Subcutaneous abdominal adipose tissue (tissue), 5 donors: ENCODE results near the gene TMEM59.
"Not testable (repeated sequence)": the region's sequence is repeated elsewhere in the genome, so short reads cannot be mapped to it uniquely, and the experiment has no call there.

Experiments
- H3K27ac ChIP-seq: one replicate; pipeline ENCODE4 v1.7.0; 2013; ENCODE audit warnings: low read depth, mild to moderate bottlenecking, inconsistent platforms, low read length, moderate library complexity
- H3K27me3 ChIP-seq, 5 donors: one replicate each; pipeline ENCODE4 v1.7.0; 2013; ENCODE audit warnings: low read length in 5 of 5, inconsistent platforms in 1 of 5; ENCODE audit not compliant: control insufficient read depth in 5 of 5, insufficient read depth in 4 of 5
- H3K36me3 ChIP-seq, 5 donors: one replicate each; pipeline ENCODE4 v1.7.0; 2013; ENCODE audit warnings: low read length in 5 of 5; ENCODE audit not compliant: control insufficient read depth in 5 of 5, insufficient read depth in 5 of 5
- H3K4me1 ChIP-seq, 5 donors: one replicate each; pipeline ENCODE4 v1.7.0; 2013; ENCODE audit warnings: low read length in 5 of 5, mild to moderate bottlenecking in 3 of 5, moderate library complexity in 1 of 5; ENCODE audit not compliant: control insufficient read depth in 5 of 5, insufficient read depth in 5 of 5
- H3K4me3 ChIP-seq, 5 donors: one replicate each; pipeline ENCODE4 v1.7.0; 2013; ENCODE audit warnings: low read length in 5 of 5, low read depth in 1 of 5
- H3K9ac ChIP-seq, 5 donors: one replicate each; pipeline ENCODE4 v1.7.0; 2013; ENCODE audit warnings: low read length in 5 of 5, mild to moderate bottlenecking in 4 of 5, moderate library complexity in 3 of 5
- H3K9me3 ChIP-seq, 5 donors: one replicate each; pipeline ENCODE4 v1.7.0; 2013; ENCODE audit warnings: low read length in 5 of 5; ENCODE audit not compliant: control insufficient read depth in 5 of 5
- donor health status: healthy.
- donor health status: healthy.
- donor health status: healthy.
- donor health status: healthy.
- donor health status: healthy.

TMEM59 gene

DNA sequence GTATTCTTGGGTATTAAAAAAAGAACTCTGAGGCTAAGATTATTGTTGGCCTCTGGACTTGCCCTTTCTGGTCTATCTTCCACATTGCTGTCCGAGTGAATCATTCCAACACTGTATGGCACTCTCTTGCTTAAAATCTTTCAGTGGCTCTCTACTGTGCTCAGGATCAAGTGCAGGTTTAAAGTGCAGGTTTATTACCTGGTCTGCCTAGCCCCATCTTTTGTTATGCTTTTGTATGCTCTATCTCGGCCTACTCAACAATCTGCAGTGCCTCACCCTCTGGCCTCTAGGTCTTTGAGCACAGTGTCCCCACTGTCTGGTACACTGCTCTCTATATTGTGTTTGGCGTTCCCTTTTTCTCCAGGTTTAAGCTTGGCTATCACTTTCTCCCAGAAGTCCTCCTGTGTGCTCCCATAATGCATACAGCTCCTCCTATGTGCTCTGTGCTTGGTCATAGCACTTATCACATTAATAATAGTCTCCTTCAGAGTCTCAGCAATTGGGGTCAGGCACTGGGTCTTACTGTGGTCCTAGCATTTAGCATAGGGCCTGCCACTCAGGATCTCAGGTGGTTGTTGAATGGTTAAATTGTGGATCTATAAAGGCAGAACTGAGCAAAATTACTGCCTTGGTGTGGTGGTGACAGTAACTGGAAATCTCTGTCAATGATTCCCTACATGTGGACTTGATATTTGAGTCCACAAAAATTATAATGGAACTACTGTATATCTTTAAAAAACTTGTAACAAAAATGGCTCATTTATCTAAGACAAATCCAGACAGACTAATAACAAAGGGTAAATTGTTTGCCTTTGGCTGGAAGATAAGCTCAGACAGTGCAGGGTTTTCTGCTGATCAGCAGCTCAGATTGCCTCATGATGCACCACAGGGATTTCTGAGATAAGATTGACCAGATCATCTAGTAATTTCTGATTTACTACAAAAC is 24.4 kb downstream of the TMEM59 start:
- no peaks in the 10 kb centered on the region for H3K4me1 ChIP-seq
- no peak overlapping the region for H3K27ac ChIP-seq
- no peak overlapping the region for H3K4me3 ChIP-seq
- no peak overlapping the region for H3K9ac ChIP-seq
- no peaks in the 10 kb centered on the region for H3K27me3 ChIP-seq
- H3K36me3 ChIP-seq, result peaks cover 23 to 43% (median 34%) of the 10 kb centered on the region in 5 donors
- no peaks in the 10 kb centered on the region for H3K9me3 ChIP-seq

DNA sequence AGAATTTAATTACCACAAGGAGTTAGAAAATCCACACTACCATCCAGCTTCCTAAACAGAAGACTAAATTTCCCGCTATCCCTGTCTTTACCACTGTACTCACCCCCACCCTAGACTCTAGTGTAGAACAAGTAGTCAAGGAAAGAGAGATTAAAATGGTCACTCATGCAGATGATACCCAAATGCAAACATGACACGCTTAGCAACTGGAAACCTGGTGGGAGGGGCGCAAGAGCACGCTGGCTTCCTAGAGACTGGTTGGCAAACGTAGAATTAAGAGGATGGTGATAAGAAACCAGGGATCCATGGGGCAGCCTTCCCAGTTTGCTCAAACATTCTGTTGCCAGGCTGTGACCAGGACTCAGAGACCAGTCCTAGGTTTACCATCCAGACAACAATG is 25.2 kb downstream of the TMEM59 start:
- no peak overlapping the region for H3K27ac ChIP-seq
- peaks cover 20 to 36% (median 28%) of the 10 kb centered on the region in 5 donors for H3K36me3 ChIP-seq
- H3K9ac ChIP-seq, result no peak overlapping the region
- H3K9me3 ChIP-seq, result no peaks in the 10 kb centered on the region
- H3K27me3 ChIP-seq, result no peaks in the 10 kb centered on the region
- H3K4me3 ChIP-seq, result no peak overlapping the region
- no peaks in the 10 kb centered on the region for H3K4me1 ChIP-seq

DNA sequence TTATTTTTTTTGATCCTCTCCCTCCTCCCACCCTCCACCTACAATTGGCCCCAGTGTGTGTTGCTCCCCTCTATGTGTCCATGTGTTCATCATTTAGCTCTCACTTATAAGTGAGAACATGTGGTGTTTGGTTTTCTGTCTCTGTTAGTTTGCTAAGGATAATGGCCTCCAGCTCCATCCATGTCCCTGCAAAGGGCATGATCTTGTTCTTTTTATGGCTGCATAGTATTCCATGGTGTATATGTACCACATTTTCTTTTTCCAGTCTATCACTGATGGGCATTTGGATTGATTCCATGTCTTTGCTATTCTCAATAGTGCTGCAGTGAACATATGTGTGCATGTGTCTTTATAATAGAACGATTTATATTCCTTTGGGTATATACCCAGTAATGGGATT is 28.2 kb downstream of the TMEM59 start:
- H3K27me3 ChIP-seq, H3K4me3 ChIP-seq, H3K9me3 ChIP-seq, H3K4me1 ChIP-seq, H3K36me3 ChIP-seq, H3K27ac ChIP-seq, H3K9ac ChIP-seq: not testable (repeated sequence)

DNA sequence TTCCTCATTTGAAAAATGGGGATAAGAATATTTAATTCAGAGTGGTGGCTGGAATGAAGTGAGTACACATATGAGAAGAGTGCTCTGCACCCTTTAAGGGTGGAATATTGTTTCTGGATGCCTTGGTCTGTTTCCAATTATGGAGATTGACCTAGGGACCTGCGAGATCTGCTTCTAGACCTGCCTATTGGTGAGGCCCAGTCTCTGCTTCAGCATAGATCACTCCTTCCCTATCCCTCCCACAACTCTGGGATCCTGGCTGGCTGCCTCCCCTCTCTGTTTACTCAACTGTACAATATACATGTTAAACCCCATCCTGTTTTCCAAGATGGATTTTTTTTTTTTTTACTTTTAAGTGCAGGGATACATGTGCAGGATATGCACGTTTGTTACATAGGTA is 28.6 kb downstream of the TMEM59 start:
- H3K9ac ChIP-seq, result no peak overlapping the region
- H3K27ac ChIP-seq, result no peak overlapping the region
- no peaks in the 10 kb centered on the region for H3K4me1 ChIP-seq
- no peak overlapping the region for H3K4me3 ChIP-seq
- no peaks in the 10 kb centered on the region for H3K9me3 ChIP-seq
- no peaks in the 10 kb centered on the region for H3K27me3 ChIP-seq
- peaks cover 0 to 5% (median 2%) of the 10 kb centered on the region in 5 donors for H3K36me3 ChIP-seq

DNA sequence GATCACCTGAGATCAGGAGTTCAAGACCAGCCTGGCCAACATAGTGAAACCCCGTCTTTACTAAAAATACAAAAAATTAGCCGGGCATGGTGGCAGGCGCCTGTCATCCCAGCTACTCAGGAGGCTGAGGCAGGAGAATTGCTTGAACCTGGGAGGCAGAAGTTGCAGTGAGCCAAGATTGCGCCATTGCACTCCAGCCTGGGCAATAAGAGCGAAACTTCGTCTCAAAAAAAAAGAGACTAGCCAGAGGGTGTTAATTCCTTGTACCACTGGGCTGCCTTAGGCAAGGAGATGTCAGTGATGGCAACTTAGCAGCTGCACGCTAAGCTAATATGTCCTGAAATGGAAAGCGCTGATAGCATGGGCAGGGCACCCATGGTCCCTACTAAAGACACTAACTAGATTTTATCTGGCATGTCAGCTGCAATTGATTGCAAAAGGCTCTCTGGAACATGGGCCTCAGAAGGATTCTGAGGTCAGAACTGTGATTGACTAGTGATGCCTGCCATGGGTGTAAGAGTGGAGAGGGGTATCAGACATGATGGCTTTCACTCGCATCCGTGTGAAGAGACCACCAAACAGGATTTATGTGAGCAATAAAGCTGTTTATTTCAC is 33.3 kb downstream of the TMEM59 start:
- not testable (repeated sequence) for H3K4me3 ChIP-seq, H3K27ac ChIP-seq, H3K36me3 ChIP-seq, H3K9ac ChIP-seq, H3K9me3 ChIP-seq, H3K4me1 ChIP-seq
- H3K27me3 ChIP-seq, result peaks cover 0 to 16% (median 9%) of the 10 kb centered on the region in 5 donors

DNA sequence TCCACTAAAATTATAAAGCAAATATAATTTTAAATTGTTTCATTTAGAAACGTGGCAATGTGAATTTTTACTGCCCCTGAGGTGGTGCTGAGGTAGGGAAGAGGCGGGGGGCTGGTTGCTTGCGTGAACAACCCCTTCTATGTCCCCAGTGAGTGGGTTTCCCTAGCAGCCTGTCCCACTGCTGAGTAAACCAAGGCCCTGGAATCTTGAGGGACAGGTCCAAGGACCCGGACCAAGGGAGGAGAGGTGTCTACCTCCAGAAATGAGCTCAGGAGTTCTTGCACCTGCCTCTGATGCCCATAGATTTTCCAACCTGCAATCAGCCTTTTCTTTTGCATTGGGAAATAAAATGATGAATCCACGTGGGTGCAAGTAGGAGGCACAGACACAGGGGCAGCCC is 34.4 kb downstream of the TMEM59 start:
- no peaks in the 10 kb centered on the region for H3K4me1 ChIP-seq
- no peak overlapping the region for H3K27ac ChIP-seq
- no peak overlapping the region for H3K9ac ChIP-seq
- H3K9me3 ChIP-seq, result no peaks in the 10 kb centered on the region
- no peaks in the 10 kb centered on the region for H3K36me3 ChIP-seq
- no peak overlapping the region for H3K4me3 ChIP-seq
- H3K27me3 ChIP-seq, result peaks cover 4 to 20% (median 13%) of the 10 kb centered on the region in 5 donors

DNA sequence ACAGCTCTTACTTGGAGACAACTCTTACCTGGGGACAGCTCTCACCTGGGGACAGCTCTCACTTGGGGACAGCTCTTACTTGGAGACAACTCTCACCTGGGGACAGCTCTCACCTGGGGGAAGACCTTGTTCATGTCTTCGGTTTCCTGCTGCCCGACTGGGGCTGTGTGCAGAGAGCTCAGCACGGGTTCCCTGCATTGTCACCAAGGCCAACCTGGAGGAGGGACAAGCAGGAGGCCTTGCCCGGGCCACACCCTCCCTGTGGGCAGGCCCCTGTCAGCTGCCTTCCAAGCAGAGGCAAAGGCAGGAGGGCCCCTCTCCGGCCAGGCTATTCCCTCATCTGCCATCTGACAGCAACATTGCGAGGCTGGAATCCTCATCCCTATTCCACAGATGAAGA is 35.0 kb downstream of the TMEM59 start, which contains the start of gene LDLRAD1:
Gene LDLRAD1 (minus strand): TSS at position 208 of the 400 bp plus-strand sequence. CDS start 74 bp downstream, at position 134.
- Histone ChIP-seq H3K4me1 (no peaks in the 10 kb centered on the region), H3K9me3 (no peaks in the 10 kb centered on the region), H3K36me3 (no peaks in the 10 kb centered on the region), H3K9ac (no peak within 1 kb of the TSS), H3K27me3 (peaks cover 4 to 23% (median 18%) of the 10 kb centered on the region in 5 donors), H3K4me3 (no peak within 1 kb of the TSS), H3K27ac (no peak within 1 kb of the TSS)

DNA sequence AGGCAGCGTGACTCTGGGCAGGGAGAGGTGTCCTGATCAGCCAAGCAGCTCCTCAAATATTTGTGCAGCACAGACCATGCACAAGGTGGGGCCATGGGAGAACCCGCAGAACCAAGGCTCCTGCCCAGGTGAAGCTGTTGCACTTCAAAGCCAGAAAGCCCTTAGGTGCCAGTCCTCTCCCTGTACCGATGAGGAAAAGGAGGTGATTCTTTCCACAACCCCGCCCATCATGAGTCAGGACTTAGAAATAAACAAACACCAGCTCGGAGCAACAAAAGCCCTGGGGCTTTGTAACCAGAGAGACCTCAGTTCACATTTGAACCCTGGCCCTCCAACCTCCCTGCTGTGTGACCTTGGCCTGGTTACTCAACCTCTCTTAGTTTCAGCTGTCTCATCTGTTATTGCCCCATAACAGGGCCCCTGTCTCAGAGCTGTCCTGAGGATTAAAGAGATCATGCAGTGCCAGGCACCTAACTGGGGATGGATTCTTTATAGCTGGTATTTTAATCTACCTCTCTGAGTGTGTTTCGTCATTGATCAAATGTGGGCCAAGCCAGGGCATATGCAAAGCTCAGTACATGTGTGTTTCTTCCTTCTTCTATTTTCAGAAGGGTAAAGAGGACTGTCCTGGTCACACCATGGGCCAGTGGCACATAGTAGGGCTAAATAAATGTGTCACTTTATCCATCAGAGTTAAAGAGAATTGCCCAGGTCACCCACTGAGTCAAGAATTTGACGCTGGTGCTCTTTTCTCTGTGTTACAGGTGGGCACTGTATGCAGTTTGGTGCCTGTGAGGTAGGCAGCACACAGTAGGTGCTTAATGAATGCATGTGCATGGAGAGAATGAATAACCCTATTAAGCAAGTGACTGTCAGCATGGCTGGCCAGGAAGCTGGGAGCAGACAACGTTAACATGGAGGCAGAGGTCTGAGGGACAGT is 36.4 kb downstream of the TMEM59 start:
- Histone ChIP-seq H3K4me1 (no peaks in the 10 kb centered on the region), H3K4me3 (no peak overlapping the region), H3K9ac (no peak overlapping the region), H3K27me3 (peaks cover 4 to 27% (median 23%) of the 10 kb centered on the region in 5 donors), H3K9me3 (no peaks in the 10 kb centered on the region), H3K36me3 (no peaks in the 10 kb centered on the region), H3K27ac (no peak overlapping the region)

DNA sequence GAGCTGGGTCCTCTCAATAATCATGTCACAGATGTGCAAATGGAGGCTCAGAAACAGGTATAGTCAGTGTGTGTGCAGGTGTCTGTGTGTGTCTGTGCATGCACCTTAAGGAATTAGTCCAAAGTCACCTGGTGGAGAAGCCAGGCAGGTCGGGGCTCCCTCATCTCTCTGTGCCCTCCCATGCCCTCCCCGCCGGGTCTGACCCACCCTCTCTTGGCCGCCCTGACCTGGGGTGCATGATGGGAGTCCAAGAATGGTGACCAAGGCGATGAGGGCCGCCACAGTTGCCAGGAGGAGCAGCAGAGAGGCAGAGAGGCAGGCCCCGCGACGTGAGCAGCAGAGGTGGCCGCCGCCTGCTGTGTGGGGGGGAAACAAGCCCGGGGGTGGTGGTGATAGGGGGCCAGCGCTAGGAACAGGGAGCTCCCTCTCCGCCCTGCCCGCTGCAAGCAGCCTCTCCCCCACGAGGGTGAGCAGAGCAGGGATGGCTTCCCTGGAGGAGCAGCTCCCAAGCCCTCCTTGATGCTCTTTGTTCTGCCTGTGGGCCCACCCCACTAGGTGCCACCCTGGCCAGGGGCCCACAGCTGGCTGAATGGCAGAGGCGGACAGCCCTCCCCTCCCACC is 38.9 kb downstream of the TMEM59 start:
- no peak overlapping the region for H3K4me3 ChIP-seq
- H3K9me3 ChIP-seq, result no peaks in the 10 kb centered on the region
- no peaks in the 10 kb centered on the region for H3K36me3 ChIP-seq
- H3K9ac ChIP-seq, result no peak overlapping the region
- peaks cover 4 to 32% (median 23%) of the 10 kb centered on the region in 5 donors for H3K27me3 ChIP-seq
- H3K4me1 ChIP-seq, result no peaks in the 10 kb centered on the region
- H3K27ac ChIP-seq, result no peak overlapping the region
